Measurements from ENCODE around the gene GNG7.

DNA sequence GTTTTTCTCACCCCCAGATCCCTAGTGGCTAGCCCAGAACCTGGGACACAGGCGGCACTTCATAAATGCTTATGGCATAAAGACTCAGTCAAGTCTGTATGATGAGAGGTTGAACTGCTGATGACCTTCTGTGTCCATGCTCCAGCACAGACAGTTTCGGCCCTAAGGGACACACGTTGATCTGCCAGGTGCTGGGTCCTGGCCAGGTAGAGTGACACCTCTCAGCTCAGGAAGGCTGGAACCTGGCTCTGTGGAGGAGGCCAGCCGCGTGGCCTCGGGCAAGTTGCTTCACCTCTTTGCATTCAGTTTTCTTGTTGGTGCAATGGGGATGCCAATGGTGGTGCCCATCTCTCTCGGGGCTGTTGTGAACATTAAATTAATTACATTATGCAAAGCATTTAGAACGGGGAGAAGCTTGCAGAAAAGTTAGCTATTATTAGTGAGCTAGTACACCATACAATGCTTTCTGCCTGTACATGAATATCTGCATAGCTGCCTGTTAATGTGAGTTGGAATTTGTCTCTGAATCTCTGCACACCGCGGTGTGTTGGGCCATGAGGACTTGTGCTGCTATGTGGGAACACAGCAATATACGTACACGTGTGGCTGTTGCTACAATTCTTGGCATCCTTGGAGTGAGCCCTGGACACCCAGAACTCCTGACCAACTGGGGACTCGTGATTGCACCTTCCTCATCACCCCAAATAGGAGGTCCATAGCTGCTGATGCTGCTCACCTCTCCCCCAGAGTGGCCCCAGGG lies 218.1 kb downstream of the GNG7 start:
- TF ChIP-seq POLR2A (IDR thresholded peaks at IDR 0.05; ENCODE audit: low read depth, low read length) (no peak), POLR2AphosphoS5 (IDR thresholded peaks at IDR 0.05; ENCODE audit: low read depth, low read length) (no peak)
